ENCODE data around the gene SNF8. TPM values are rescaled to one million over a fixed set of nuclear protein-coding genes. Genes with fewer than 3 reads are reported as not detected.

SNF8 gene
- total and polyA plus RNA-seq, 2 donors (not counting 3 experiments of a cell fraction or from before 2014, with no cell fraction given), result 166 to 194 TPM

- DNase-seq (ENCODE audit: low read depth, low spot score) (no peak), FAIRE-seq (no peak)
- no peak for TF ChIP-seq MYC (IDR thresholded peaks at IDR 0.05; ENCODE audit: low read depth, low read length)
- TF ChIP-seq JUN (IDR thresholded peaks at IDR 0.05; ENCODE audit: borderline replicate concordance, insufficient read depth, insufficient read length, low read depth), result no peak
- TF ChIP-seq MAX (IDR thresholded peaks at IDR 0.05; ENCODE audit: insufficient read depth, insufficient read length), result no peak
- TF ChIP-seq CTCF (IDR thresholded peaks at IDR 0.05; ENCODE audit: extremely low read depth in 1 of 2, insufficient read depth in 1 of 2, low read depth in 1 of 2, low read length in 2 of 2), result no peak
- TF ChIP-seq FOS (IDR thresholded peaks at IDR 0.05; ENCODE audit: borderline replicate concordance, insufficient read depth, low read length), result no peak
- no peak for TF ChIP-seq POLR2AphosphoS5 (IDR thresholded peaks at IDR 0.05; ENCODE audit: insufficient read depth, low read depth, low read length)
- no peak for TF ChIP-seq EZH2 (IDR thresholded peaks at IDR 0.05; ENCODE audit: borderline replicate concordance, low read depth, low read length, severe bottlenecking)
- TF ChIP-seq POLR2A (IDR thresholded peaks at IDR 0.05; ENCODE audit: low read depth, low read length), result no peak
- TF ChIP-seq GATA2 (IDR thresholded peaks at IDR 0.05; ENCODE audit: insufficient read depth, insufficient read length, low read depth, low read length), result no peak
- Histone ChIP-seq H3K9ac (replicated peaks; ENCODE audit: extremely low read depth, insufficient read depth, low read length) (no peak overlapping the region), H3K79me2 (ENCODE audit: control insufficient read depth, insufficient read depth, low read length) (peaks cover 5% of the 10 kb centered on the region), H3K36me3 (ENCODE audit: control insufficient read depth in 2 of 2, extremely low read depth in 1 of 2, insufficient read depth in 2 of 2, low read length in 2 of 2) (peaks cover 45 to 61% of the 10 kb centered on the region in 2 experiments), H3K9me1 (replicated peaks; ENCODE audit: control insufficient read depth, extremely low read depth, insufficient read depth, low read length) (no peaks in the 10 kb centered on the region), H3K9me3 (replicated peaks; ENCODE audit: control insufficient read depth, insufficient read depth, low read length) (no peaks in the 10 kb centered on the region), H4K20me1 (replicated peaks; ENCODE audit: control insufficient read depth, extremely low read depth, insufficient read depth, low read length) (peaks cover 3% of the 10 kb centered on the region), H2AFZ (ENCODE audit: low read depth, low read length) (no peak overlapping the region), H3K4me3 (replicated peaks in 1 of 3; ENCODE audit: insufficient read depth in 1 of 3, low read depth in 1 of 3, low read length in 3 of 3) (no peak overlapping the region), H3K27me3 (ENCODE audit: control insufficient read depth in 2 of 2, insufficient read depth in 2 of 2, low read length in 2 of 2) (no peaks in the 10 kb centered on the region), H3K27ac (ENCODE audit: insufficient read depth, low read depth, low read length) (no peak overlapping the region), H3K4me2 (ENCODE audit: insufficient read depth, low read length) (no peak overlapping the region), H3K4me1 (ENCODE audit: control insufficient read depth, extremely low read depth, insufficient read depth, low read length) (peaks cover 3% of the 10 kb centered on the region)
- dilution Hi-C loops (cut with MboI; ENCODE audit: extremely low pct_ligation_motif_present, low sequenced_read_pairs) (no loop called here), intact Hi-C loops (cut with micrococcal nuclease) (no loop called here)
- POLR2A ChIA-PET, result interaction anchor here (0.7 kb wide), 1 partner anchor 1232 kb away, joined by 5 read pairs; no protein-coding TSS in a partner anchor
- no TSS peak for BruUV-seq (replicated peaks)
- CTCF ChIA-PET, result interaction anchor here (0.5 to 5.2 kb wide), 3 partner anchors 10 to 107 kb away, joined by 3 to 25 read pairs (median 3); no protein-coding TSS in a partner anchor
These were observed 19.2 kb downstream of the SNF8 start for GRCh38 chr17:48925251-48925990.
